Activated naive CD4-positive, alpha-beta T cell treated with anti-CD3 and anti-CD28 coated beads for 36 hours (primary cell): Measurements from ENCODE around the gene CCDC187. TPM values are rescaled to one million over a fixed set of nuclear protein-coding genes. Genes with fewer than 3 reads are reported as not detected.

Experiments used
- CTCF ChIA-PET: fragments of 350-600 bp; sonication (Branson Sonifier 250); formaldehyde crosslinking; loops from one replicate; lab custom pipeline; 2021; ENCODE audit warnings: antibody characterized with exemption; lab: Charles Lee
- DNase-seq: peaks from one replicate; pipeline ENCODE4 v3.0.0-alpha.2; 2020
- H3K27ac Mint-ChIP-seq: one replicate; pipeline ENCODE4 v1.8.0; 2021; ENCODE audit warnings: mild to moderate bottlenecking, mixed read lengths
- H3K27me3 Mint-ChIP-seq: one replicate; pipeline ENCODE4 v1.8.0; 2021; ENCODE audit warnings: low read depth, mixed read lengths
- H3K36me3 Mint-ChIP-seq: one replicate; pipeline ENCODE4 v1.8.0; 2021; ENCODE audit warnings: low read depth, mixed read lengths
- H3K4me1 Mint-ChIP-seq: one replicate; pipeline ENCODE4 v1.8.0; 2021; ENCODE audit warnings: low read depth, mixed read lengths
- H3K4me3 Mint-ChIP-seq: one replicate; pipeline ENCODE4 v1.8.0; 2021; ENCODE audit warnings: mild to moderate bottlenecking, moderate library complexity, mixed read lengths
- H3K9me3 Mint-ChIP-seq: one replicate; pipeline ENCODE4 v1.8.0; 2021; ENCODE audit warnings: mixed read lengths
- intact Hi-C: fragments of 100-400 bp; cut with micrococcal nuclease; formaldehyde crosslinking; loops from one replicate; pipeline ENCODE4 v1.15.1; 2023
- total RNA-seq, 2 experiments: library from RNA; stranded (reverse); gene quantifications; one replicate each; pipeline ENCODE4 v1.2.3, GENCODE V29; 2021

The CCDC187 gene
- total RNA-seq, 2 experiments from 2014 or later = not detected

DNA sequence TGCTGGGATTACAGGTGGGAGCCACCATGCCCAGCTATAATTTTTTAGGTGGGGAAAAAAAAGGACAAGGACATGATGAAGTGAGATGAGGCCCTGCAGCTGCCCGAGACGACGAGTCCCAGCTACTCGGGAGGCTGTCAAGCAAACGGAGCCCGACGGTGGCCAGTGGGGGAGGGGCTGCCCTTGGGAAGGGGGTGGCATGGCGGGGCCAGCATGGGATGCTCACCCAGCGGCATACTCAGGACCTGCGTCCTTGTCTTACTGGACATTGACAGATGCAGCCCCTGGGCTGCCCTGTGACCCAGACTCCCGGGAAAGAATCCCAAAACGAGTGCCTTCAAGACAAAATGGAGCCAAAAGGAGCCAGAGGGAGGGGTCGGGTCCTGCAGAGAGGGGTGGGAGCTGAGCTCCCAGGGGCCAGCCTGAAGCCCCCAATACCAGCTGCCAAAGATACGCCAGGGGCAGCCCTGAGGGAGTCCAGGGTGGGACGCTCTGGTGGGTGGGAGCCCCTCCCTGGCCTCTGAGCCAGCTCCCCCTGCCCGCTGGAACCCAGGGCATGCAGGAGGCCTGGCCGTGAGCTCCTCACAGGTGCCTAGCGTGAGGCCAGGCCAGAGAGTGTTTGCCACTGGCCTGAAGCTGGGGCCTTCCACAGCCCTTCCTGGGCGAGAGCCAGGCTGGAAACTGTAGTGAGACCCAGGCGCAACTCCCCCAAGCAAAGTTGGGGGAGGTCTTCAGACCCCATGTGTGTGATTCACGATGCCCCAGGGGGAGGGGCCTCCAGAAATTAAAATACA is 15.7 kb downstream of the CCDC187 start:
- Mint-ChIP-seq H3K36me3 (no peaks in the 10 kb centered on the region), H3K4me3 (no peak overlapping the region), H3K27me3 (peaks cover 3% of the 10 kb centered on the region), H3K4me1 (peaks cover 4% of the 10 kb centered on the region), H3K9me3 (no peaks in the 10 kb centered on the region), H3K27ac (no peak overlapping the region)
- intact Hi-C loops = no loop called here
- DNase-seq = no peak
- CTCF ChIA-PET = interaction anchor here (1.1 kb wide), 1 partner anchor 23 kb away, joined by 3 read pairs; no protein-coding TSS in a partner anchor

DNA sequence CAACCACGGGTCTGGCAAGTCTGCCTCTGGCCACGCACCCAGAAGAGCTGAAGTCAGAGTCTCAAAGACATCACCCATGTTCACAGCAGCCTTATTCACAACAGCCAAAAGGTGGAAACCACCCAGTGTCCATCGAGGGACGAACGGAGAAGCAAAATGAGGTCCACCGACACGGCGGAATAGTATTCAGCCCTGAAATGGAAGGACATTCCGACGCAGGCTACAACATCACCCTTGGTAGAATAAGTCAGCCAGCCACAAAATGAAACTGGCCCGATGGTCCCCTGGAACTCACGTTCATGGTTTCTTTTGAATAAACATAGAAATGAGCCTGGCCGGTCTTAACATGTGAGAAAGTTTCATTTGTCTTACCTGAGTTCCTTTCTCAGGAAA is 16.9 kb downstream of the CCDC187 start:
- Mint-ChIP-seq H3K27ac (no peak overlapping the region), H3K36me3 (no peaks in the 10 kb centered on the region), H3K9me3 (no peaks in the 10 kb centered on the region), H3K27me3 (peaks cover 3% of the 10 kb centered on the region), H3K4me3 (no peak overlapping the region), H3K4me1 (peaks cover 6% of the 10 kb centered on the region)
- intact Hi-C loops = no loop called here
- CTCF ChIA-PET = no interaction called here
- no peak for DNase-seq

DNA sequence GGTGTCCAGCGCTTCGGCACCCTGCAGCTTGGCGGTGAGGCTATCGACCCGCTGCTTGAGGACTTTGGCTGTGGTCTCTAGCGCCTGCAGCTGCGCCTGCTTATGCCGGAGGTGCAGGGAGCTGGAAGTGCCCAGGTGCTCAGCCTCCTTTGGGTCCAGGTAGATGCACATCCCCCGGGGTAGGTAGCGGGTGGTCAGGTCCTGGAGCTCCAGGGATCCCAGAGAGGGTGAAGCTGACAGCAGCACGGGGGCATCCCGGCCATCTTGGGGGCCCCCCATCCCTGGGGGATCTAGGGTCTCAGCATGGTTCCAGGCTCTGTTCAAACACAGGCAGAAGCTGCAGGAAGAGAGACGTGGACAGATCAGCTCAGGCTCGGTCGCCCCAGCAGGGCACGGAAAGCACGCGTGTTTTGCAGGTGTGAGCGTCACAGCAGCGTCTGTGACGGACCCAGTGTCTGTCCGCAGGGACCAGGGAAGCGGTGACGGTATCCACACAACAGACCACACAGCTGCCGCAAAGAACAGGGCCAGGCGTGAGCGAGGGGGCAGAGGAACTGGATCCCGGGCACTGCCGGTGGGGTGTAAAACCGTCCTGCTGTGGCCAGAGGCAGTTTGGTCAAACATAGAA is 17.4 kb downstream of the CCDC187 start:
- no peak overlapping the region for H3K4me3 Mint-ChIP-seq
- H3K4me1 Mint-ChIP-seq = peaks cover 6% of the 10 kb centered on the region
- DNase-seq = no peak
- intact Hi-C loops = no loop called here
- H3K27me3 Mint-ChIP-seq = peaks cover 3% of the 10 kb centered on the region
- no peaks in the 10 kb centered on the region for H3K36me3 Mint-ChIP-seq
- CTCF ChIA-PET = interaction anchor here (0.6 kb wide), 1 partner anchor 1677 kb away, joined by 5 read pairs; no protein-coding TSS in a partner anchor
- H3K9me3 Mint-ChIP-seq = no peaks in the 10 kb centered on the region
- no peak overlapping the region for H3K27ac Mint-ChIP-seq

DNA sequence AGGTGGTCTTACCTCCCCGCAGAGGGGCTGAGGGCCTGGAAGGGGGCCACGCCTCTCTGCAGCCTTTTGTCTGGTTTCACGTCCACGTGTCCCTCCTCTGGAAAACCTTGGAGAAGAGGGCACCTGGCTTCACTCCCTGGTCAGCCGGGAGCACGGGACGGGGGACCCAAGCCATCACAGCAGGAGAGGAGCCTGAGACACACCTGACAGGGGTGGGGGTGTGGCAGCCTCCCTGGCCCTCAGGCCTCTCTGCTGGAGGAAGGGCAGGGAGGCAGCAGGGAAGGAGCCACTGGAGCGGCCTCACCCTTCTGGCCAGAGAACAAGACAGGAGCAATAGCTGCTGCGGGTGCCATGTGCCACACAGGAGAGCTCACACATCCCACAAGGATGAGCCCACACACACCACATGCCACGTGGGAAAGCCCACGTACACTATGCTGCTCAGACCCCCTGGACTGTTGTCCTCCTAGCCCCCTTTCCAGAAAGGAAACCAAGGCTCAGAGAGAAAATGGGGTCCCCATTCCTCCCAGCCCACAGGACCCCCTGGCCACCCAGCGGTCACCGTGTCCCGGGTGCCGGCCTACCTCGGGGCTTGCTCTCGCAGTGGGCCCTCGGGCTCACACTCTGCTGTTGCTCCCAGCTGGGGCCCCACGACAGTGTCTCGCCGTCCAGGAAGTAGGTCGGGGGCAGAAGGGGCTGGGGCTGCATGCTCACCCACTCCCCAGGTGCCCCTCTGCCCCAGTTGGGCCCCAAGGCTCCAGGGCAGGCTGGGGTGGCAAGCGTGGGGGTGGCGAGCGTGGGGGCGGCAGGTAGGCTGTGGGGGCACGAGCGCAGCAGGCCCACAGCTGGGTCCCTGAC is 18.2 kb downstream of the CCDC187 start:
- Mint-ChIP-seq H3K9me3 (no peaks in the 10 kb centered on the region), H3K4me3 (no peak overlapping the region), H3K27me3 (peaks cover 3% of the 10 kb centered on the region), H3K36me3 (no peaks in the 10 kb centered on the region), H3K4me1 (peaks cover 6% of the 10 kb centered on the region), H3K27ac (no peak overlapping the region)
- no peak for DNase-seq
- CTCF ChIA-PET = interaction anchor here (0.6 kb wide), 1 partner anchor 1676 kb away, joined by 5 read pairs; no protein-coding TSS in a partner anchor
- intact Hi-C loops = no loop called here

DNA sequence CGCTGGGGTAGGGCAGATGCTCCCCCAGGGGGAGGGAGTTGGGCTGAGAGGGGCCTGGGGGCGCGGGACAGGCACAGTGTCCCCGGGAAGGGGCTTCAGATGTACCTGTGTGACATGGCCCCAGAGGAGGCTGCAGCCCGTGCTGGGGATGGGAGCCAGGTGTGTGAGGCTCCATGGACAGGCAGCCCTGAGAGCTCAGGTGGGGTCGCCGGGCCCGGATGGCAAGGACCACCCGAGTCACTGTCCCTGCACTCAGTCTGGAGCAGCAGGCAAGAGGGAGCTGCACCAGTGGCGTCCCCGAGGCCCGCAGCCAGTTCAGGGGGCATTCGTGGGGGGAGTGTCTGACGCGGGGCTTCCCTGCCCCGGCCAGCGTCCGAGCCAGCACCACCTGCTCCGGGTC is 18.9 kb downstream of the CCDC187 start:
- CTCF ChIA-PET = no interaction called here
- Mint-ChIP-seq H3K27ac (no peak overlapping the region), H3K27me3 (peaks cover 3% of the 10 kb centered on the region), H3K36me3 (no peaks in the 10 kb centered on the region), H3K4me3 (no peak overlapping the region), H3K4me1 (peaks cover 6% of the 10 kb centered on the region), H3K9me3 (no peaks in the 10 kb centered on the region)
- intact Hi-C loops = no loop called here
- no peak for DNase-seq

DNA sequence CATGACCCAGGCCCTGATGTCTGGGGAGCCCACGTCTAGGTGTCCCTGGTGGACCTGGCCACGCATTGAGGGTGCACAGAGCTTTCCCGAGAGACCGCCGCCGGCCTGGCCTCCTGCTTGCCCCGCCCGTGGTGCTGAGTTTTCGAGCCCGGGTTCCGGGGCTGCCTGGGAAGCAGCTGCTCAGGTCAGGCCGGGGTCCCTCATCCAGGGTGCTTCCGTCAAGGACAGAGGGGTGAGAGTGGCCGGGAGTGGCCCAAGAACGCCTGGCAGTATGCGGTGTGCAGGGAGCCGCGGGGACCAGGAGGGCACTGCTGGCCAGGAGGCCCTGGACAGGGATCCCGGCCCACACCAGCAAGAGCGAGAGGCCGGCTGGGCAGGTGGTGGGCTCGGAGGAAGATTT is 19.6 kb downstream of the CCDC187 start:
- intact Hi-C loops = no loop called here
- CTCF ChIA-PET = interaction anchor here (0.6 to 0.9 kb wide), 3 partner anchors 163 to 411 kb away, joined by 3 read pairs; no protein-coding TSS in a partner anchor

DNA sequence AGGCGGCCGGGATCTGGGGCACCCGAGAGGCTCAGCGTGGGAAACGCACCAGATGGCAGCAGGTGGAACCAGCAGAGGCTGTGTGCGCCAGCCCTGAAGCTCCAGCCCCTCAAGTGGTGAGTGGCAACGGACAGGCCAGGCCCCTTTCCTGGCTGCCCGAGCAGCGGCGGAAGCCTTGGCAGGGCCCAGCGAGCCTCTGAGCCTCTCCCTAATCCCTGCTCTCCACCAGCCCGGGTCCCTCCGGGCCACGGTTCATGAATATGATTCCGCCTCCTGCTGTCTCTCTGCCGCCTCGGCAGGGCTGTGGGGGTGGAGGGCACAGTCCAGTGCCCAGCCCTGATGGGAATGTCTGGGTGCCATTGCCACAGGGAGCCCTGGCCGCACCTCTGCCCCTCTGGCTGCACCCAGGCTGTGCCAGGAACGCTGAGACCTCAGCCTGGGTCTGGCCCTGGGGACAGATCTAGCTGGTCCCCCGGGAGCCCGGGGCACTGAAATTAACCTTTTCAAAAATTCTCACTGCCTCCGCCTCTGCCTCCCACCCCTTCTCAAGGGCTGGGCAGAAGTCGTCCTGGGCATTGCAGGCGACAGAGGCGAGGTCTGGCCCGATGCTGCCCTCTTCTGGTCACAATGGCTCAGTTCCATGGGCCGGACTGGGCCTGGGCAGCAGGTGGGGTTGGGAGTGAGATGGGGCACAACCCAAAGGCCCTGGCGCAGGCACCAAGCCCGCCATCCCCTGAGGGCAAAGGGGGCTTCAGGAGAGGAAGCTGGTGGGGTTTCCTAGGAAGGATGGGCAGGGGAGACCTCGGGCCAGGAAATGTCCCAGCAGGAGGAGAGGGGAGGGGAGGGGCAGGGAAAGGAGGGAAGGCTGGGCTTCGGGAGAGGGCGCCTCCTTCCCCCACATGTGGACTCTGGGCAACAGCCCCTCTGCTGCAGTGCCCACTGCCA is 20.3 kb downstream of the CCDC187 start:
- Mint-ChIP-seq H3K27me3 (peaks cover 3% of the 10 kb centered on the region), H3K27ac (no peak overlapping the region), H3K9me3 (no peaks in the 10 kb centered on the region), H3K36me3 (no peaks in the 10 kb centered on the region), H3K4me3 (no peak overlapping the region), H3K4me1 (peaks cover 6% of the 10 kb centered on the region)
- peak; percentile 82 for DNase-seq
- intact Hi-C loops = loop anchor here (1.0 kb wide), 2 partner anchors 113 to 151 kb away; no protein-coding TSS in a partner anchor
- CTCF ChIA-PET = interaction anchor here (0.6 to 0.9 kb wide), 7 partner anchors 80 to 486 kb away, joined by 3 read pairs; no protein-coding TSS in a partner anchor

More for the DNA sequence above, 19.6 kb downstream of the CCDC187 start:
- Mint-ChIP-seq H3K9me3 (no peaks in the 10 kb centered on the region), H3K27me3 (peaks cover 3% of the 10 kb centered on the region), H3K4me3 (no peak overlapping the region), H3K27ac (no peak overlapping the region), H3K36me3 (no peaks in the 10 kb centered on the region), H3K4me1 (peaks cover 6% of the 10 kb centered on the region)
- DNase-seq = no peak

DNA sequence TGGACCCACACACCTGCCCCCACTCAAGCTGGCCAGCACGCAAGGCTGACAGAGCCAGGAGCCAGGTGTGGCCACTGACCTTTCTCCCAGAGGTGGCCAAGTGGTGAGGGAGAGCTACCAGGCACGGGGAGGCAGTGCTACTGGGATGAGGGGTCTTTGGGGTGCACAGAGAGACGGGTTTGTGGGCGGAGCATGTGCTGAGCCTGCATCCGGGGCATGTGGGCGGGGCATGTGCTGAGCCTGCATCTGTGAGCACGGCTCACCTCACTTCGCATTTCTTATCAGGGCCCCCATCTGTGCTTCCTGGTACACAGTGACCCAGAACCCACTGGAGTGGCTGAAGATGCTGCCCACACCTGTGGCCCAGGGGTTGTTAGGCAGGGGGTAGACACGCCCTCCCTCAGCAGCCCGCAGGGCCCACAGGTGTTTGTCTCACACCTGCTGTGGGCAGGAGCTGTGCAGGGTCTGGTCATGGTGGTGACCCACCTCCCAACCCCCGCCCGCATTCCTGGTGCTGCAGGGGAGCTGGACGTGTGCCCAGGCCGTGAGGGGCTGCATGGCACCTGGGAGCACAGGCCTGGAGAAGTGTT is 21.5 kb downstream of the CCDC187 start:
- Mint-ChIP-seq H3K36me3 (no peaks in the 10 kb centered on the region), H3K4me3 (no peak overlapping the region), H3K27me3 (peaks cover 3% of the 10 kb centered on the region), H3K27ac (no peak overlapping the region), H3K4me1 (peaks cover 6% of the 10 kb centered on the region), H3K9me3 (no peaks in the 10 kb centered on the region)
- intact Hi-C loops = no loop called here
- DNase-seq = no peak
- CTCF ChIA-PET = interaction anchor here (0.8 to 1.2 kb wide), 2 partner anchors 82 to 315 kb away, joined by 3 read pairs; no protein-coding TSS in a partner anchor

DNA sequence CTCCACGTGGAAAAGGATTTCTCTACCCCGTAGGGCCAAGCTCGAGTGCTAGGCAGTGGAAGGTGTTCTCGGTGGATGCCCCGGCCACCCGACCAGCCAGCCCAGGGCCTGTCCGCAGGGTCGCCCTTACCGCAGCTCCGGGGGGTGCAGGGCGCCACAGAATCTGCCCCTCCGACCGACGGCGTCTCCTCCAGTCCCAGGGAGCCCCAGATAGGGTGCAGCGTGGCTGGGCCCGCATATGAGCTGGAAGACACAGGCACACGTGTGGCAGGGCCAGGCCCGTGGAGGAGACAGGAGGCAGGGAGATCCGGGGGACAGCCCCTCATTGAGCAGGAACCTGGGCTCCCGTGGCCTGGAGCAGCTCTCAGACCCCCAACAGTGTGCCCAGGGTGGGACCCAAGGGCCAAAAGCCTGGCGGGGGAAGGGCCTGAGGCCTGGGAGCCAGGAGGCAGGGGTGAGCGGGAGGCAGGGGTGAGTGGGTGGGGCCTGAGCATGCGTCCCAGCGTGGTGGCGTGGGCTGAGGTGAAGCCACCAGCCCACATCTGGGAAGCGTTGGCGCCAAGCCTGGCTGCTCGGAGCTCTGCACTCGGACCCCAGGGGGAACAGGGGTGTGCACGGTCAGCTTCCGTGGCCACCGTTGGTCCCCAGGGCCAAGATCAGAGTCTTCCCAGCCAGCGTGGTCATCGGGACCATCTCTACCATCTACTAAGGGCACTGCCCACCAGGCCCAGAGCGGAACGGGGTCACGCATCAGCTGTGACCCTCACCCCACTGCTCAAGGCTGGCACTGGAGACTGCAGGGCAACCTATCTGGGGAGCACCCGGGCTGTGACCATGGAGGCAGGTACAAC is 22.2 kb downstream of the CCDC187 start:
- Mint-ChIP-seq H3K9me3 (no peaks in the 10 kb centered on the region), H3K27ac (no peak overlapping the region), H3K27me3 (peaks cover 3% of the 10 kb centered on the region), H3K4me1 (peaks cover 6% of the 10 kb centered on the region), H3K36me3 (no peaks in the 10 kb centered on the region), H3K4me3 (no peak overlapping the region)
- DNase-seq = no peak
- CTCF ChIA-PET = interaction anchor here (0.6 to 1.2 kb wide), 2 partner anchors 314 to 1679 kb away, joined by 3 read pairs; no protein-coding TSS in a partner anchor
- intact Hi-C loops = no loop called here

DNA sequence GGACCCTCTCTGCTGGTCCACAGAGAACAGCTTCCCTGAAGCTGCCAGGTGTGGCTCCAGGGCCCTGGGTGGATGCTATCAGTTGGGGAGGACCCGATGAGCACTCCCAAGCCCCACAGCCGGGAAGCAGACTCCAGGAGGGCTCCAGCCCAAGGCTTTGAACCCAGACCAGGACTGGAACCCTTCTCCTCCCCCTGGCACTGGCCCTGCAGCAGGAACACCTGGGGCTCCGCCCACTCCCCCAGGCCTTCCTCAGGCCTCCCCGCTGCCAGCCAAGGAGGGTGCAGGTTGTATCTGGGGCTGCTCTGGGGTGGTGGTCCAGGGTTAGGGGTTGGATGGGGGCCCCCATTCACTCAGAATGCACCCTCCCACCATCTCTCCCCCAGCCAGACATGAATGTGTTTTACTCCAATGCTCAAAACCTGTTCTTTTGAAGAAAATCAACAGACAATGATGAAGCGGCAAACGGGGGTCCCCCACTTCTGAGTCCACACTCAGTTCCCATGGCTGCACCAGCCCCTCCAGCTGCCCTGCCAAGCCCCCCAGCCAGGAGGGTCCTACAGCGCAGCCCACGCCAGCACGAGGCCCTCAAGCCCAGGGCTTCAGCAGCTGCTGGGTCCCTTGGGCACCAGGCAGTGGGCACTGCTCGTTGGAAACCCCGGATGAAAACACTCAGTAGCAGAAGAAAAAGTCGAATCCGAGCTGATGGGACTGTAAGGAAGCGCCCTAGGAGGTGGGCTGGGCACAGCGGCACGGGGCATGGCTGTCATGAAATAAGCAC is 23.2 kb downstream of the CCDC187 start:
- no peak for DNase-seq
- Mint-ChIP-seq H3K36me3 (no peaks in the 10 kb centered on the region), H3K4me1 (peaks cover 6% of the 10 kb centered on the region), H3K9me3 (no peaks in the 10 kb centered on the region), H3K27ac (no peak overlapping the region), H3K4me3 (no peak overlapping the region), H3K27me3 (peaks cover 3% of the 10 kb centered on the region)
- intact Hi-C loops = no loop called here
- CTCF ChIA-PET = interaction anchor here (1.2 kb wide), 1 partner anchor 313 kb away, joined by 3 read pairs; no protein-coding TSS in a partner anchor
